ENCODE data around the gene FOXA3.

- TF ChIP-seq, protein P1, sequence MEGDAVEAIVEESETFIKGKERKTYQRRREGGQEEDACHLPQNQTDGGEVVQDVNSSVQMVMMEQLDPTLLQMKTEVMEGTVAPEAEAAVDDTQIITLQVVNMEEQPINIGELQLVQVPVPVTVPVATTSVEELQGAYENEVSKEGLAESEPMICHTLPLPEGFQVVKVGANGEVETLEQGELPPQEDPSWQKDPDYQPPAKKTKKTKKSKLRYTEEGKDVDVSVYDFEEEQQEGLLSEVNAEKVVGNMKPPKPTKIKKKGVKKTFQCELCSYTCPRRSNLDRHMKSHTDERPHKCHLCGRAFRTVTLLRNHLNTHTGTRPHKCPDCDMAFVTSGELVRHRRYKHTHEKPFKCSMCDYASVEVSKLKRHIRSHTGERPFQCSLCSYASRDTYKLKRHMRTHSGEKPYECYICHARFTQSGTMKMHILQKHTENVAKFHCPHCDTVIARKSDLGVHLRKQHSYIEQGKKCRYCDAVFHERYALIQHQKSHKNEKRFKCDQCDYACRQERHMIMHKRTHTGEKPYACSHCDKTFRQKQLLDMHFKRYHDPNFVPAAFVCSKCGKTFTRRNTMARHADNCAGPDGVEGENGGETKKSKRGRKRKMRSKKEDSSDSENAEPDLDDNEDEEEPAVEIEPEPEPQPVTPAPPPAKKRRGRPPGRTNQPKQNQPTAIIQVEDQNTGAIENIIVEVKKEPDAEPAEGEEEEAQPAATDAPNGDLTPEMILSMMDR (IDR thresholded peaks at IDR 0.05) = no peak
- TF ChIP-seq POLR2A (IDR thresholded peaks at IDR 0.05) = no peak
These were observed 37.9 kb upstream of the FOXA3 start for GRCh38 chr19:45825917-45826893.

Data from testis (tissue), 2 donors.